ENCODE results near the gene DHX29. TPM values are rescaled to one million over a fixed set of nuclear protein-coding genes. Genes with fewer than 3 reads are reported as not detected.

DHX29 gene, protein sequence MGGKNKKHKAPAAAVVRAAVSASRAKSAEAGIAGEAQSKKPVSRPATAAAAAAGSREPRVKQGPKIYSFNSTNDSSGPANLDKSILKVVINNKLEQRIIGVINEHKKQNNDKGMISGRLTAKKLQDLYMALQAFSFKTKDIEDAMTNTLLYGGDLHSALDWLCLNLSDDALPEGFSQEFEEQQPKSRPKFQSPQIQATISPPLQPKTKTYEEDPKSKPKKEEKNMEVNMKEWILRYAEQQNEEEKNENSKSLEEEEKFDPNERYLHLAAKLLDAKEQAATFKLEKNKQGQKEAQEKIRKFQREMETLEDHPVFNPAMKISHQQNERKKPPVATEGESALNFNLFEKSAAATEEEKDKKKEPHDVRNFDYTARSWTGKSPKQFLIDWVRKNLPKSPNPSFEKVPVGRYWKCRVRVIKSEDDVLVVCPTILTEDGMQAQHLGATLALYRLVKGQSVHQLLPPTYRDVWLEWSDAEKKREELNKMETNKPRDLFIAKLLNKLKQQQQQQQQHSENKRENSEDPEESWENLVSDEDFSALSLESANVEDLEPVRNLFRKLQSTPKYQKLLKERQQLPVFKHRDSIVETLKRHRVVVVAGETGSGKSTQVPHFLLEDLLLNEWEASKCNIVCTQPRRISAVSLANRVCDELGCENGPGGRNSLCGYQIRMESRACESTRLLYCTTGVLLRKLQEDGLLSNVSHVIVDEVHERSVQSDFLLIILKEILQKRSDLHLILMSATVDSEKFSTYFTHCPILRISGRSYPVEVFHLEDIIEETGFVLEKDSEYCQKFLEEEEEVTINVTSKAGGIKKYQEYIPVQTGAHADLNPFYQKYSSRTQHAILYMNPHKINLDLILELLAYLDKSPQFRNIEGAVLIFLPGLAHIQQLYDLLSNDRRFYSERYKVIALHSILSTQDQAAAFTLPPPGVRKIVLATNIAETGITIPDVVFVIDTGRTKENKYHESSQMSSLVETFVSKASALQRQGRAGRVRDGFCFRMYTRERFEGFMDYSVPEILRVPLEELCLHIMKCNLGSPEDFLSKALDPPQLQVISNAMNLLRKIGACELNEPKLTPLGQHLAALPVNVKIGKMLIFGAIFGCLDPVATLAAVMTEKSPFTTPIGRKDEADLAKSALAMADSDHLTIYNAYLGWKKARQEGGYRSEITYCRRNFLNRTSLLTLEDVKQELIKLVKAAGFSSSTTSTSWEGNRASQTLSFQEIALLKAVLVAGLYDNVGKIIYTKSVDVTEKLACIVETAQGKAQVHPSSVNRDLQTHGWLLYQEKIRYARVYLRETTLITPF (N-terminal part only)
- polyA plus RNA-seq (ENCODE audit: insufficient read length in 12 of 12): 10 to 100 TPM in 11 of 12 donors, not detected in 1; 21.8 to 35.8 (median 29.3) TPM
- long read RNA-seq, donor 1, partial matches to known transcripts: 41 of 41 reads
- long read RNA-seq, donor 1, other reads (novel, unspliced or antisense): 0 of 41 reads
- long read RNA-seq, donor 2, full-length matches to known transcripts: 1 of 44 reads
- long read RNA-seq, donor 2, partial matches to known transcripts: 43 of 44 reads
- long read RNA-seq, donor 2, other reads (novel, unspliced or antisense): 0 of 44 reads
- long read RNA-seq, donor 3, full-length matches to known transcripts: 3 of 3 reads
- long read RNA-seq, donor 3, partial matches to known transcripts: 0 of 3 reads
- long read RNA-seq, donor 3, other reads (novel, unspliced or antisense): 0 of 3 reads
- long read RNA-seq, donor 4, full-length matches to known transcripts: 2 of 2 reads
- long read RNA-seq, donor 4, partial matches to known transcripts: 0 of 2 reads
- long read RNA-seq, donor 4, other reads (novel, unspliced or antisense): 0 of 2 reads
- long read RNA-seq, donor 5, full-length matches to known transcripts: 5 of 81 reads
- long read RNA-seq, donor 5, partial matches to known transcripts: 76 of 81 reads
- long read RNA-seq, donor 5, other reads (novel, unspliced or antisense): 0 of 81 reads
- long read RNA-seq, donor 6, full-length matches to known transcripts: 1 of 11 reads
- long read RNA-seq, donor 6, partial matches to known transcripts: 10 of 11 reads
- long read RNA-seq, donor 6, other reads (novel, unspliced or antisense): 0 of 11 reads
- long read RNA-seq, donor 7, partial matches to known transcripts: 6 of 7 reads
- long read RNA-seq, donor 7, other reads (novel, unspliced or antisense): 0 of 7 reads
- long read RNA-seq, donor 8, full-length matches to known transcripts: 4 of 79 reads
- long read RNA-seq, donor 8, partial matches to known transcripts: 75 of 79 reads
- long read RNA-seq, donor 8, other reads (novel, unspliced or antisense): 0 of 79 reads
- long read RNA-seq, donor 9, partial matches to known transcripts: 5 of 5 reads
- long read RNA-seq, donor 9, other reads (novel, unspliced or antisense): 0 of 5 reads
- long read RNA-seq, donor 10, full-length matches to known transcripts: 2 of 31 reads
- long read RNA-seq, donor 10, partial matches to known transcripts: 29 of 31 reads
- long read RNA-seq, donor 10, other reads (novel, unspliced or antisense): 0 of 31 reads
- long read RNA-seq, donor 11, full-length matches to known transcripts: 1 of 9 reads
- long read RNA-seq, donor 11, partial matches to known transcripts: 8 of 9 reads
- long read RNA-seq, donor 11, other reads (novel, unspliced or antisense): 0 of 9 reads

DNA sequence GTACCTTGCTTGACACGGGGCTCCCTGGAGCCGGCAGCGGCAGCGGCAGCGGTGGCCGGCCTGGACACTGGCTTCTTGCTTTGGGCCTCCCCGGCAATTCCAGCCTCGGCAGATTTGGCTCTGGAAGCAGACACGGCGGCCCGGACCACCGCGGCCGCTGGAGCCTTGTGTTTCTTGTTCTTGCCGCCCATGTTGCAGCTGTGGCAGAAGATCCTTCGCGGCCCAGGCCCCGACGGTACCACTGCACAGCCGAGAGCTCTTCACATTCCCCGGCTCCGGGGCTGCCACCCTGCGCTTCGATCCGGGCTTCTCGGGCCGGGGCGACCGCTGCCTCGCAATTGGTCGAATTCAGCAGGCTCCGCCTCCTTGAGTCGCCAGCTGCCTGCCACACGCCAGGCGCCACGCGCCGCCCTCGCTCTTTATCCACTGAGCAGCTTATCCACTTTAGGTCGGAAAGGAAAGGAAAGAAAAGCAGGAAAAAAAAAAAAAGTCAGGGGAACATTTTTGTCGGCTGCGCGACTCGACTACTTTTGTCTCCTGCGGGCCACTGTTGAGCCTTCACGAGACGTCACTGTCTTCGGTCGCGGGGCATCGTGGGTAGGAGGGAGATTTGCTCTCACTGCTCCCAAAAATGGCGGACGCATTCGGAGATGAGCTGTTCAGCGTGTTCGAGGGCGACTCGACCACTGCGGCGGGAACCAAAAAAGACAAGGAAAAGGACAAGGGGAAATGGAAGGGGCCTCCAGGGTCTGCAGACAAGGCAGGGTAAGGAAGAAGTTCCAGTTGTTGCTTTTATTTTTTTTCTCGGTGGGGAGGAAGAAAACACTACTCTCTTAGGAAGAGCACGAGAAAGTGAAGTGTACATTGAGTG lies at the start of gene DHX29, which contains the start of gene MTREX:
TSS of gene DHX29 (minus strand) at position 312 of the 871 bp plus-strand sequence. CDS start at position 191, 121 bp downstream.
TSS of gene MTREX (plus strand) at position 607 of the 871 bp plus-strand sequence. CDS start at position 632, 25 bp downstream.
- DNase-seq: peak; percentile 95

DNA sequence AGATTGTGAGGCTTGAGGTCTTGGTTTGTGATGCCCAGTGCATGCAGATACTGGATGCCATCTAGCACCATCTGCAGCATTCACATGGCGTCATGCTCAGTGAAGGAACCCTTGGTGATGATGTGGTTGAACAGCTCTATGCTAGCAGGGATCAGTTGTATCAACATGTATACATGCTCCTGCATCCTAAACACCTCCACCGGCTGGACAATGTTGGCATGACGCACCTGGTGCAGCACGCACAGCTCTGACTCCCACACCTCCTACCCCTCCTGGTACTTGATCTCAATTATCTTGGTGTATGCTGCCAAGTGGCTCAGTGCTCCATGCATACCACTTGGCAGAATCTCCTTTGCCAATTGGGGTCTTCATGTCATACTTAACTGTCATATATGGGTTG lies 49.4 kb upstream of the DHX29 start:
- no peak for DNase-seq

DNA sequence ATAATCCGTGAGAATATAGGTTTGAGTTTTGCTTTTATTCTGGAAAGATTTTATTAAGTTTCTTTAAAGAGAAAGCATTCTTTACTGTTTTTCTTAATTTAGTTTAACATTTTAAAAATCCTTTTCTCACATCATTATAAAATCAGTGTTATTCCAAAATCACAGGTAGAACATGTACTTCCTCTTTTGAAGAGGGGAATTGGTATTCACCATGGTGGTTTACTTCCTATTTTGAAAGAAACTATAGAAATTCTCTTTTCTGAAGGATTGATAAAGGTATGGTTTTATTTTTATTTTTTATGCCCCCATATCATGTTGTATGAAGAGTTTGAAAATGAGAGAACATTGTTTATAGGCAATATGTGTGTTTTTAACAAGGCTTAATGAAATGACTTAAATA lies 43.3 kb upstream of the DHX29 start:
- DNase-seq: no peak

DNA sequence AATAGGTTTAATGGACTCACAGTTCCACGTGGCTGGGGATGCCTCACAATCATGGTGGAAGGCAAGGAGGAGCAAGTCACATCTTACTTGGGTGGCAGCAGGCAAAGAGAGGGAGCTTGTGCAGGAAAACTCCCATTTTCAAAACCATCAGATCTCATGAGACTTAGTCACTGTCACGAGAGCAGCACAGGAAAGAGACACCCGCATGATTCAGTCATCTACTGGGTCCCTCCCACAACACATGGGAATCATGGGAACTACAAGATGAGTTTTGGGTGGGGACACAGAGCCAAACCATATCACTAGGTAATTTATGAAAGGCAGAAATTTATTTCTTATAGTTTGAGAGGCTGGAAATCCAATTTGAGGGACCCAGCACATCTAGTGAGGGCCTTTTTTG lies 40.3 kb upstream of the DHX29 start:
- no peak for DNase-seq

DNA sequence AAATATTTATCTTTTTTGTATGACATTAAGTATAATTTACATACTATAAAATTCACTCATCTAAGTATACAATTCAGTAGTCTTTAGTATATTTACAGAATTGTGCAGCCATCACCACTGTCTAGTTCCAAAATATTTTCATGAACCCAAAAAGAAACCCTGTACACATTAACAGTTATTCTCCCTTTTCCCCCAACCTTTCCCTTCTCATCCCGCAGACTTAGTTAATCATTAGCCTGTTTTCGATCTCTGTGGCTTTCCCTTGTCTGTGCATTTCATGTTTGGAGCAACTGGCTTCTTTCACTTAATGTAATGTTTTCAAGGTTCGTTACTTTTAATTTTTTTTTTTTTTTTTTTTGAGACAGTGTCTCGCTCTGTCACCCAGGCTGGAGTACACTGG lies 37.8 kb upstream of the DHX29 start:
- DNase-seq: no peak

DNA sequence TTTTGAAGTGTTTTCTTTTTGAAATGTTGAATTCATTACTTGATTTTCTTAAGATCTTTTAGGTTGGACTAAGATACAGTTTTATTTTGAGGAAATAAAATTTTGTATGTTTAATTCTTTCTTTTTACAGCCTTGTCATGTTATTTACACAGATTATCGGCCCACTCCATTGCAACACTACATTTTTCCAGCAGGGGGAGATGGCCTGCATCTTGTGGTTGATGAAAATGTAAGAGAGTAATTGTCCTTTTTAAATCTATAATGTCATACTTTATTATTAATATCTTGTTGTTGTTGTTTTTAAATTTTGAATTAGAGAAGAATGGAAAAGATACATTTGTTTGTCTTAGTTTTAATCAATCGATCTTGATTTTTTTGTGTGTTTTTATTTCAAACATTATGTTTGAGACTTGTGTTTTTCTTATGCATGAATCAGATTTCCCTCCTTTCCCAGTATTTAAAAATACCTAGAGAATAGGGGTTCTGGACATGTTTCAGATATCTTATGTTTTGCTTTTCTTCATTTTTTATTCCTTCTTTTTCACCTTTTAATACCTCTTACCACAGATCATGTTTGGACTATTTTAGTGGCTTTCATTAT lies 37.0 kb upstream of the DHX29 start:
- peak; percentile 63 for DNase-seq

DNA sequence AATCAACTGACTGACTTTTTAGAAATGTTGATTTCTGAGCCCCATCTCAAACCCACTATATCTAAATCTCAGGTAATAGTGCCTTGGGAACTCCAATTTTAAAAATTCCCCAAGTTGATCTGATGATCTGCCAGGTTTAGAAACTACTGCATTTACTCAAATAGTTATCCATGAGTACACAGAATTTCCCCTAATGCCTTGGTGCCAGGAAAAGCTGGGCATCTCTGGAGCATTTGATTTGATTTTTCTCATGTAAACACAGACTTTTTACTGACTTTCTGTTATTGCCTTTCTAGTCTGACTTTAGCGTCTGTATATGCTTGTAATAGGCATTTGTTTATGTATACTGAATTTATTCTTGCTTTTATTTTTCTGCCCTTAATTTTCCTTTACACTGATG lies 36.1 kb upstream of the DHX29 start:
- no peak for DNase-seq

DNA sequence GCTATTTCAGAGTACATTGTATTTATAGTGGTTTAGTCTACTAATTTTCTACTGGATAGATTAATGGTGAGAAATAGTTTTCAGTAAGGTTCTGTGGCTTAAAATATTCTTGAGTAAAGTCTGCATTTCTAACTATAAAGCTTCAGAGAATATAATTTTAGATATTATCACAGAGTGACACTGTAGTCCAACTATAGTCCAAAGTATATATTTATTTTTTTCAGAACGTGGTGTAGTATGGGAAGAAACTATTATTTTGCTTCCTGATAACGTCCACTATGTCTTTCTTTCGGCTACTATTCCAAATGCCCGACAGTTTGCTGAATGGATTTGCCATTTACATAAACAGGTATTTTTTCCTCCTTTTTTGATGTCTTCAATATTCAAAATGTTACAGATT lies 35.6 kb upstream of the DHX29 start:
- DNase-seq: no peak

DNA sequence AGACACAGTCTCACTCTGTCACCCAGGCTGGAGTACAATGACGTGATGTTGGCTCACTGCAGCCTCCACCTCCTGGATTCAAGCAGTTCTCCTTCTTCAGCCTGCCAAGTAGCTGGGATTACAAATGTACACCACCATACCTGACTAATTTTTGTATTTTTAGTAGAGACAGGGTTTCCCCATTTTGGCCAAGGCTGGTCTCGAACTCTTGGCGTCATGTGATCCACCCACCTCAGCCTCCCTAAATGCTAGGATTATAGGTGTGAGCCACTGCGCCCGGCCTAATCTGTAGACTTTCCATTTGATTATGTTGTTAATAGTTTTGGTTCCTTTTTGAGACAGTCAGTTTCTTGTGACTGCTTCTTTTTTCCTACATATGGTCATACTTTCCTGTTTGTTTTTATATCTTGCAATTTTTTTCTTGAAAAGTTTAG lies 31.3 kb upstream of the DHX29 start:
- DNase-seq: no peak

DNA sequence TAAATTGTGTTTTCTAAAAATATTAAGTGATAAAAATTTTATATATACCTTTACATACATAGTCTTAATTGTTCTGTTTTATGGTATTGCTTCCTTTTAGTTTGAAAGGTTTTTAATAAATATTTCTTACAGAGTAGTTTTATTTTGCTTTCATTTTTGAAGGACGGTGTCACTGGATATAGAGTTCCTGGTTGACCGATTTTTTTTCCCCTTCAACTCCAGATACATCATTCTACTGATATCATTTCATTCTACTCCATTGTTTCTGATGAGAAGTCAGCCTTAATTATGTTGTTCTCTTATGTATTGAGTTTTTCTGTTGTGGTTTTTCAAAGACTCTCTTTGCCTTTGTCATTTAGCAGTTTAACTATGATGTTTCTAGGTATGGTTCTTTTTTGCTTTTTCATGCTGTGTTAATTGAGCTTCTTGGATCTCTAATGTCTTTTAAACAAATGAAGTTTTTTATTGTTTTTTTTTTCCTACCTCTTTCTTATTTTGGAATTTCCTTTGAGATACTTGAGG lies 30.7 kb upstream of the DHX29 start:
- no peak for DNase-seq

DNA sequence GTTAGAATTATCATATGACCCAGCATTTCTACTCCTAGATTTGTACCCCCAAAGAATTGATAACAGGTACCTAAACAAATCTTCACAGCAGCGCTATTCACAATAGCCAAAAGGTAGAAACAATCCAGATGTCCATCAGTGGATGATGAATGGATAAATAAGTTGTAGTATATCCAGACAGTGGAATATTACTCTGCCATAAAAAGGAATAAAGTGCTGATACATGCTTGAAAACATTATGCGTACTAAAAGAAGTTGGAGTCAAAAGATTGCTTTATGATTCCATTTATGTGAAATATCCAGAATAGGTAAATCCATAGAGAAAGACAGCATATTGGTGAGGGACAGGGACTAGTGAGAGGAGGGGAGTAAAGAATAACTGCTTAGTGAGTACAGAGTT lies 26.3 kb upstream of the DHX29 start:
- no peak for DNase-seq

DNA sequence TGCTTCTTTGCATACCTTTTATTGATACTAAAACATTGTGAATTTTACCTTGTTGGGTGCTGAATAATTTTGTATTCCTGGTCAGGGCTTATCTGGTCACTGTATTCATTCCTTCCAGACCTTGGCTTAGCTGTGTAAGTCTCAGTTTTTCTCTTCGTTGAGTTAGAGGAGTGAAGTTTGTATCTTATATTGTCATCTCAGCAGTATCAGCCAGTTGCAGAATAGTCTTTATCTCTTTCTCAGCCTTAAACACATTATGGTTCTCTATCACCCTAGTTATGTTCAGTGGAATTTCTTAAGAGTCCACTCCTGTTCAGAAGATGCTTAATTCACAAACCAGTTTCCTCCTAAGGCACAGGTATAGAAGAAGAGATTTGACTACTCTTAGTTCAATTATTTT lies 25.5 kb upstream of the DHX29 start:
- no peak for DNase-seq

DNA sequence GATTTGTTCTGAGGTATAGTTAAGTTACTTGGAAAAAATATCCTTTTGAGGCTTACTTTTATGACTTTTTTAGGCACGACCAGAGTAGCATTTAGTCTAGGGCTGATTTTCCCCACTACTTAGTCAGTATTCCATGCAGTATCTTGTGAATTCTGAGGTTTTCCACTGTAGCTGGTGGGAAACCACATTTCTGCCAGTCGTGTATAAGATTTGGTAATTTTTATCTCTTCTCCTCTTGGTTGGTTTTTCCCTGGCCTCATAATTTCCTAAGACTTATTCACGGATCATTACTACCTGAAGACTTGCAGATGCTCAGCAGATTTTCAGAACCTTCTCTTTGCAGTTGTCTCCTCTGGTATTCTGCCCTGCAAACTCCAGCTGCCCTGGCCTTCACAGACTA lies 23.8 kb upstream of the DHX29 start:
- DNase-seq: no peak

DNA sequence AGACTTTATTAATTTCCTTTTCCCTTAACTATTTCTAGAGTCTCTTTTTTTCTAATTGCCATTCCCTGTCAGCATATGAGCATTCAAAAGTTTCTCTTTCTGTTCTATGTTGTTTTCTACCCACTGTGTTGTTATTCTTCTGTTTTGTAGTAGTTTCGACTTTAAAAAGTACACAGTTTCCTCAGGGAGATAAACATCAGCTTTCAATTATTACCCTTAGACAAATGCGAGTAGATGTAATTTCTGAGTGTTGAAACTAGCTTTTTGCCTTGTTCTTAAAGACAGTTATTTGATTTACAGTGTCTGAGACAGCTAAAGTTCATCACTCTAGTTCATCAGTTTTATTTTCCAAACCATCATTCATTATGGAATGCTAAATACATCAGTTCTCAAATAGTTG lies 19.8 kb upstream of the DHX29 start:
- DNase-seq: no peak

DNA sequence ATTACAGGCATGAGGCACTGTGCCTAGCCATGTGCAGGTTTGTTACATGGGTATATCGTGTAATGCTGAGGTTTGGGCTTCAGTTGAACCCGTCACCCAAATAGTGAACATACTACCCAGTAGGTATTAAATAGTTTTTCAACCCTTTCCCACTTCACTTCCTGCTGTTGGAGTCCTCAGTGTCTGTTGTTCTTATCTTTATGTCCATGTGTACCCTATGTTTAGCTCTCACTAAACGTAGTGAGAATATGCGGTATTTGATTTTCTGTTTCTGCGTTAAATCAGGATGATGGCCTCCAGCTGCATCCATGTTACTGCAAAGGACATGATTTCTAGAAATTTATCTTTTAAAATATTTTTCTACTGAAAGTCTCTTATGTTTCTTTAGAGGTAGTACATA lies 18.1 kb upstream of the DHX29 start:
- DNase-seq: no peak

DNA sequence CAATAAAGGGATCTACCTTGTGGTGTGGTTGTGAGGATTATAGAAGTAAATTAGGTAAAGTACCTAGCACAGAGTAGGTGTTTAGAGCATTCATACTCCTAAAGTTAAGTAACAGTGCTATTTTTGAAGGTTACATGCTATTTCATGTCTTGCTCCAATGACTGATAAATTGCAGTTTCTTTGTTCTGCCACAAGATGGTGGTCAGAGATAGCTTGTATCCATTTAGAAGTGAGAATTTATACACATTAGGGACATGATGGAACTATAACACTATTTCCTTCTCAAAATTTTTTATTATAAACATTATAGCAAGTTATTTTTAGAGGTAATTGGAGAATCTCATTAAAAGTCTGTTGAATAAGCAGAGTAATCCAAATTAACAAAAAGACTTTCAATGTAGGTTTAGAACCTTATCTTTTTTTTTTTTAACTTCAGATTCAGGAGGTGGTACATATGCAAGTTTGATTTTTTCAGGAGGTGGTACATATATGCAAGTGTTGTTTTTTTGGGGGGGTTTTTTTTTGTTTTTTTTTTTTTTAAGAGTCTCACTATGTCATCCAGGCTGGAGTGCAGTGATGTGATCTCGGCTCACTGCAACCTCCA lies 17.4 kb upstream of the DHX29 start:
- DNase-seq: peak; percentile 33

DNA sequence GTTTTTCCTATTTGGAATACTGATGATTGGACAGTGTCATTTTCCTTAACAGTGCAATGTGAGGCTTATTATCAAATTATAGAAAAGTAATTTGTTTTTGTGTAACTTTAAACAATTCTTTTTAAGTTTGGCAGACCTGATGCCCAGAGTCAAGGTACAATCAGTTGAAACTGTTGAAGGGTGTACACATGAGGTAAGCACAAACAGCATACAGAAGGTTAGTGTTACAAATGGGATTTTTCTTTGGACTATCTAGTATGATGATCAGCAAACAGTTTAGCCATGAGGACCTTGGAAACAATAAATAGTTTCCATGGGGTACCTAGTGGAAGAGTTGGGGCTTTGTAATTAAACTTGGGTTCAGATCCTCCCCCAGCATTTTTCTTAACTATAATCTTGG lies 16.5 kb upstream of the DHX29 start:
- no peak for DNase-seq

All from muscle of arm (tissue), 14 donors.